Tibial artery (tissue), 4 donors: ENCODE results near the gene UNC80.

Experiments
- DNase-seq, 2 donors: peaks; one replicate each; pipeline ENCODE4 v3.0.0-alpha.2; 2019
- H3K27ac ChIP-seq, 2 donors: fragments of 200-600 bp; sonication (generic) in 1 of 2; 1 replicate in 1 of 2; 2 replicates in 1 of 2; pipeline ENCODE4 v1.5.1; 2018 to 2019; ENCODE audit warnings: mild to moderate bottlenecking in 1 of 2
- H3K27me3 ChIP-seq, 2 donors: fragments of 200-600 bp; sonication (generic) in 1 of 2; one replicate each; pipeline versions ENCODE4 v1.5.1 to v1.6.0; 2016 to 2019
- H3K36me3 ChIP-seq, 3 donors: fragments of 200-600 bp; sonication (generic) in 2 of 3; one replicate each; pipeline ENCODE4 v1.5.1; 2016 to 2019; ENCODE audit warnings: mild to moderate bottlenecking in 2 of 3
- H3K4me1 ChIP-seq, 4 donors: fragments of 200-600 bp; sonication (generic) in 2 of 4; 1 replicate in 3 of 4; 2 replicates in 1 of 4; pipeline ENCODE4 v1.5.1; 2016 to 2019
- H3K4me3 ChIP-seq, 2 donors: fragments of 200-600 bp; sonication (generic) in 1 of 2; 1 replicate in 1 of 2; 2 replicates in 1 of 2; pipeline ENCODE4 v1.5.1; 2018 to 2019; ENCODE audit warnings: mild to moderate bottlenecking in 2 of 2
- H3K9me3 ChIP-seq, 3 donors: fragments of 200-600 bp; sonication (generic) in 1 of 3; one replicate each; pipeline ENCODE4 v1.5.1; 2016 to 2019
- CTCF ChIP-seq, 2 experiments: fragments of 200-600 bp in 1 of 2; fragments of 450-650 bp in 1 of 2; IDR thresholded peaks; one replicate each; pipeline ENCODE4 v1.5.1; 2017 to 2019; ENCODE audit warnings: antibody characterized with exemption in 2 of 2, mild to moderate bottlenecking in 1 of 2, moderate library complexity in 1 of 2
- intact Hi-C: fragments of 100-400 bp; cut with DNase I; formaldehyde crosslinking; loops from one replicate; pipeline ENCODE4 v1.15.0; 2023; ENCODE audit warnings: low total_unique reads

UNC80 gene

GRCh38 chr2:209988010-209988409 lies 216.4 kb downstream of the UNC80 start:
- Histone ChIP-seq H3K9me3 (no peaks in the 10 kb centered on the region), H3K27me3 (no peaks in the 10 kb centered on the region), H3K27ac (no peak overlapping the region), H3K4me1 (no peaks in the 10 kb centered on the region), H3K4me3 (no peak overlapping the region), H3K36me3 (no peaks in the 10 kb centered on the region)
- DNase-seq, result no peak
- intact Hi-C loops, result no loop called here
- no peak for TF ChIP-seq CTCF (IDR thresholded peaks at IDR 0.05)

- Histone ChIP-seq H3K27me3 (no peaks in the 10 kb centered on the region), H3K4me1 (no peaks in the 10 kb centered on the region), H3K36me3 (no peaks in the 10 kb centered on the region), H3K9me3 (no peaks in the 10 kb centered on the region), H3K4me3 (no peak overlapping the region), H3K27ac (no peak overlapping the region)
- intact Hi-C loops, result no loop called here
- TF ChIP-seq CTCF (IDR thresholded peaks at IDR 0.05), result no peak
- no peak for DNase-seq
Measured at GRCh38 chr2:209990838-209991237, 219.2 kb downstream of the UNC80 start.

GRCh38 chr2:209993968-209994367 lies 222.3 kb downstream of the UNC80 start:
- Histone ChIP-seq H3K4me1 (no peaks in the 10 kb centered on the region), H3K4me3 (no peak overlapping the region), H3K27ac (no peak overlapping the region), H3K36me3 (no peaks in the 10 kb centered on the region), H3K27me3 (no peaks in the 10 kb centered on the region), H3K9me3 (no peaks in the 10 kb centered on the region)
- no peak for TF ChIP-seq CTCF (IDR thresholded peaks at IDR 0.05)
- no peak for DNase-seq
- intact Hi-C loops, result no loop called here

GRCh38 chr2:209998596-209998995 lies 227.0 kb downstream of the UNC80 start:
- Histone ChIP-seq H3K4me3 (no peak overlapping the region), H3K4me1 (peaks cover 0 to 12% (median 6%) of the 10 kb centered on the region in 4 donors), H3K9me3 (no peaks in the 10 kb centered on the region), H3K36me3 (no peaks in the 10 kb centered on the region), H3K27me3 (no peaks in the 10 kb centered on the region), H3K27ac (no peak overlapping the region)
- no peak for DNase-seq
- no peak for TF ChIP-seq CTCF (IDR thresholded peaks at IDR 0.05)
- intact Hi-C loops, result loop anchor here (5.0 kb wide), 1 partner anchor 189 kb away; no protein-coding TSS in a partner anchor

GRCh38 chr2:210000464-210001324 lies 229.1 kb downstream of the UNC80 start:
- Histone ChIP-seq H3K27me3 (no peaks in the 10 kb centered on the region), H3K36me3 (no peaks in the 10 kb centered on the region), H3K9me3 (no peaks in the 10 kb centered on the region), H3K4me1 (peaks cover 0 to 33% (median 21%) of the 10 kb centered on the region in 4 donors), H3K4me3 (no peak overlapping the region), H3K27ac (no peak overlapping the region)
- DNase-seq, result no peak
- intact Hi-C loops, result no loop called here
- no peak for TF ChIP-seq CTCF (IDR thresholded peaks at IDR 0.05)
